CD14-positive monocyte (primary cell): ENCODE measurements around the gene MLLT3. TPM values are rescaled to one million over a fixed set of nuclear protein-coding genes. Genes with fewer than 3 reads are reported as not detected.

ENCODE experiments used
- DNase-seq, 3 donors: peaks; one replicate each; pipeline ENCODE4 v3.0.0-alpha.2; 2011 to 2022
- H2AFZ ChIP-seq: 2 replicates; pipeline ENCODE4 v1.6.0; 2012; ENCODE audit warnings: mild to moderate bottlenecking, low read depth, low read length, inconsistent platforms; ENCODE audit not compliant: insufficient read depth, poor library complexity, severe bottlenecking
- H3K27ac ChIP-seq, 2 donors: 1 replicate in 1 of 2; 2 replicates in 1 of 2; pipeline ENCODE4 v1.5.1; 2012 to 2013; ENCODE audit warnings: low read length in 2 of 2, control low read depth in 1 of 2, inconsistent platforms in 1 of 2, low read depth in 1 of 2, mild to moderate bottlenecking in 1 of 2
- H3K27me3 ChIP-seq, 2 donors: one replicate each; pipeline versions ENCODE4 v1.6.0 to v1.6.1; 2011 to 2013; ENCODE audit warnings: low read length in 2 of 2; ENCODE audit not compliant: control insufficient read depth in 2 of 2, insufficient read depth in 2 of 2
- H3K36me3 ChIP-seq, 2 donors: replicated peaks in 1 of 2; 1 replicate in 1 of 2; 2 replicates in 1 of 2; pipeline versions ENCODE4 v1.5.1 to v1.6.1; 2012 to 2013; ENCODE audit warnings: low read length in 2 of 2, control low read depth in 1 of 2, inconsistent platforms in 1 of 2, mild to moderate bottlenecking in 1 of 2; ENCODE audit not compliant: insufficient read depth in 2 of 2, control insufficient read depth in 1 of 2
- H3K4me1 ChIP-seq, 2 donors: 1 replicate in 1 of 2; 2 replicates in 1 of 2; pipeline versions ENCODE4 v1.5.1 to v1.6.1; 2012 to 2013; ENCODE audit warnings: low read length in 2 of 2, control low read depth in 1 of 2, inconsistent platforms in 1 of 2, mild to moderate bottlenecking in 1 of 2, moderate library complexity in 1 of 2; ENCODE audit not compliant: insufficient read depth in 2 of 2, control insufficient read depth in 1 of 2
- H3K4me2 ChIP-seq: replicated peaks from 2 replicates; pipeline ENCODE3; 2012; ENCODE audit warnings: low read length, moderate library complexity, mild to moderate bottlenecking; ENCODE audit not compliant: poor library complexity, severe bottlenecking; ENCODE audit errors: extremely low read depth
- H3K4me3 ChIP-seq, 3 experiments: fragments of 200-600 bp in 1 of 3; sonication (generic) in 1 of 3; replicated peaks in 1 of 3; 1 replicate in 2 of 3; 2 replicates in 1 of 3; pipeline ENCODE4 v1.5.1; 2011 to 2013; ENCODE audit warnings: low read length in 3 of 3, mild to moderate bottlenecking in 3 of 3, control low read depth in 2 of 3, low read depth in 2 of 3, inconsistent platforms in 1 of 3, moderate library complexity in 1 of 3
- H3K79me2 ChIP-seq: 2 replicates; pipeline ENCODE4 v1.6.0; 2012; ENCODE audit warnings: mild to moderate bottlenecking, control low read depth, inconsistent platforms, low read length, moderate library complexity; ENCODE audit not compliant: insufficient read depth
- H3K9ac ChIP-seq: 2 replicates; pipeline ENCODE4 v1.6.0; 2017; ENCODE audit warnings: low read length, mild to moderate bottlenecking; ENCODE audit not compliant: insufficient read depth, poor library complexity, severe bottlenecking
- H3K9me3 ChIP-seq, 2 donors: replicated peaks in 1 of 2; 1 replicate in 1 of 2; 2 replicates in 1 of 2; pipeline versions ENCODE4 v1.5.1 to v1.6.1; 2012 to 2013; ENCODE audit warnings: low read length in 2 of 2, control low read depth in 1 of 2; ENCODE audit not compliant: control insufficient read depth in 1 of 2, insufficient read depth in 1 of 2
- H4K20me1 ChIP-seq: 2 replicates; pipeline ENCODE4 v1.6.0; 2012; ENCODE audit warnings: mild to moderate bottlenecking, low read length, control low read depth, moderate library complexity; ENCODE audit not compliant: insufficient read depth
- H3K27ac Mint-ChIP-seq, 7 donors: one replicate each; pipeline ENCODE4 v1.8.0; 2020; ENCODE audit warnings: mild to moderate bottlenecking in 7 of 7, mixed read lengths in 7 of 7, moderate library complexity in 6 of 7, inconsistent platforms in 2 of 7
- H3K27me3 Mint-ChIP-seq, 3 donors: one replicate each; pipeline ENCODE4 v1.8.0; 2021 to 2022; ENCODE audit warnings: low read depth in 3 of 3, mild to moderate bottlenecking in 3 of 3, mixed read lengths in 3 of 3, moderate library complexity in 3 of 3, inconsistent platforms in 1 of 3
- H3K36me3 Mint-ChIP-seq, 2 donors: one replicate each; pipeline ENCODE4 v1.8.0; 2020; ENCODE audit warnings: mixed read lengths in 2 of 2, inconsistent platforms in 1 of 2, mild to moderate bottlenecking in 1 of 2
- H3K4me1 Mint-ChIP-seq: one replicate; pipeline ENCODE4 v1.8.0; 2020; ENCODE audit warnings: mild to moderate bottlenecking, mixed read lengths
- H3K4me3 Mint-ChIP-seq, 2 donors: one replicate each; pipeline ENCODE4 v1.8.0; 2020; ENCODE audit warnings: mild to moderate bottlenecking in 2 of 2, mixed read lengths in 2 of 2, moderate library complexity in 1 of 2
- H3K9me3 Mint-ChIP-seq, 7 donors: one replicate each; pipeline ENCODE4 v1.8.0; 2020 to 2022; ENCODE audit warnings: mixed read lengths in 7 of 7, mild to moderate bottlenecking in 6 of 7, moderate library complexity in 6 of 7, inconsistent platforms in 2 of 7
- CTCF ChIP-seq: fragments of 200-600 bp; IDR thresholded peaks from one replicate; pipeline ENCODE4 v1.8.0; 2022; ENCODE audit warnings: antibody characterized with exemption, mild to moderate bottlenecking
- WGBS: methylation state at CpG from one replicate; pipeline ENCODE4 v1.1.5; 2013; ENCODE audit warnings: missing lambda C conversion rate; ENCODE audit not compliant: insufficient coverage; 5-methylcytosine and 5-hydroxymethylcytosine counted together
- intact Hi-C, 2 donors: fragments of 100-400 bp; cut with micrococcal nuclease; formaldehyde crosslinking; loops; one replicate each; pipeline versions ENCODE4 v1.15.0 to v1.15.1; 2023
- polyA plus RNA-seq, 3 donors: library from polyadenylated mRNA; depleted of rRNA in 1 of 3; unstranded in 2 of 3; stranded (reverse) in 1 of 3; fragments of 300-500 nt in 2 of 3; fragments of >200 nt in 1 of 3; fragmentation: Illumina TruSeq in 2 of 3; gene quantifications; 1 replicate in 2 of 3; 2 replicates in 1 of 3; pipeline ENCODE4 v1.2.3, GENCODE V29; 2012 to 2021

MLLT3 gene
- polyA plus RNA-seq, 3 donors: 0.81 to 2.3 (median 1.5) TPM

- H3K27ac Mint-ChIP-seq: no peak overlapping the region
Measured at GRCh38 chr9:20663133-20663532, 40.8 kb upstream of the MLLT3 start.

GRCh38 chr9:20662156-20662555 lies 39.9 kb upstream of the MLLT3 start:
- peaks cover 0 to 7% (median 4%) of the 10 kb centered on the region in 7 donors for H3K9me3 Mint-ChIP-seq
- no peak overlapping the region for H3K4me3 Mint-ChIP-seq
- no peaks in the 10 kb centered on the region for H4K20me1 ChIP-seq
- H3K36me3 ChIP-seq: no peaks in the 10 kb centered on the region
- no peak overlapping the region for H3K4me3 ChIP-seq
- H3K4me2 ChIP-seq: no peak overlapping the region
- H3K79me2 ChIP-seq: no peaks in the 10 kb centered on the region
- H3K36me3 Mint-ChIP-seq: no peaks in the 10 kb centered on the region
- 90% methylated on average over 3 of the region's 3 CpGs for WGBS
- H3K27ac ChIP-seq: no peak overlapping the region
- intact Hi-C loops: no loop called here
- H3K27ac Mint-ChIP-seq: no peak overlapping the region
- no peaks in the 10 kb centered on the region for H3K27me3 ChIP-seq
- H3K4me1 ChIP-seq: peaks cover 4 to 11% of the 10 kb centered on the region in 2 donors
- no peak for TF ChIP-seq CTCF
- H3K4me1 Mint-ChIP-seq: peaks cover 5% of the 10 kb centered on the region
- DNase-seq: no peak
- no peak overlapping the region for H2AFZ ChIP-seq
- peaks cover 0 to 4% of the 10 kb centered on the region in 2 donors for H3K9me3 ChIP-seq
- H3K9ac ChIP-seq: no peak overlapping the region
- H3K27me3 Mint-ChIP-seq: no peaks in the 10 kb centered on the region

More at GRCh38 chr9:20663133-20663532, 40.8 kb upstream of the MLLT3 start:
- no peaks in the 10 kb centered on the region for H3K36me3 ChIP-seq
- Mint-ChIP-seq H3K4me3 (no peak overlapping the region), H3K27me3 (no peaks in the 10 kb centered on the region), H3K36me3 (no peaks in the 10 kb centered on the region), H3K9me3 (peaks cover 0 to 5% (median 3%) of the 10 kb centered on the region in 7 donors), H3K4me1 (peaks cover 5% of the 10 kb centered on the region)
- no peaks in the 10 kb centered on the region for H3K27me3 ChIP-seq
- H3K4me3 ChIP-seq: no peak overlapping the region
- H3K4me1 ChIP-seq: peaks cover 4 to 11% of the 10 kb centered on the region in 2 donors
- WGBS: 100% methylated on average over 2 of the region's 2 CpGs
- no peak overlapping the region for H3K27ac ChIP-seq
- H3K9ac ChIP-seq: no peak overlapping the region
- H3K79me2 ChIP-seq: no peaks in the 10 kb centered on the region
- H2AFZ ChIP-seq: no peak overlapping the region
- H3K4me2 ChIP-seq: no peak overlapping the region
- H4K20me1 ChIP-seq: no peaks in the 10 kb centered on the region
- TF ChIP-seq CTCF: no peak
- no peak for DNase-seq
- intact Hi-C loops: no loop called here
- H3K9me3 ChIP-seq: peaks cover 0 to 4% of the 10 kb centered on the region in 2 donors
